ENCODE data around the gene GNRHR.

DNA sequence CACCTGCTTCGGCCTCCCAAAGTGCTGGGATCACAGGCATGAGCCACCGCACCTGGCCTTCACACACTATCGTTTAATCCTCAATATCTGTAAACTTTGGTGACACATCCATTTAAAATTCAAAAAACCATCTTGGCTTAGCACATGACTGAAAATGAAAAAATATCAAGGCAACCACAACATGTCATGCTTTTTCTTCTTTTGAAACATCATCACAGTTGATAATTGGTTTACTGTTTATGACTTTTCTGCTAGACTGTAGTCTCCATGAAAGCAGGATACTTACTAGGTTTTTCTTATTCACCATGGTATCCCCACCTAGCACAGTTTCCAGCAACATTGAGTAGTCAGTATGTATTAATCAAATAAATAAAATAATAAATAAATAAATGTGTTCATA is 11.0 kb downstream of the GNRHR start:
- TF ChIP-seq GATA2 (IDR thresholded peaks at IDR 0.05; ENCODE audit: low read depth, low read length) (no peak), GATA3 (IDR thresholded peaks at IDR 0.05; ENCODE audit: low read depth, low read length) (no peak)

Data from SH-SY5Y (cell line).